Smooth muscle cell (in vitro differentiated cells): Measurements from ENCODE around the gene PRICKLE2. TPM values are rescaled to one million over a fixed set of nuclear protein-coding genes. Genes with fewer than 3 reads are reported as not detected.

Experiments
- DNase-seq: peaks from one replicate; lab custom pipeline; 2025; ENCODE audit not compliant: unreplicated experiment; lab: John Stamatoyannopoulos, UW
- H2AFZ ChIP-seq: fragments of 200-600 bp; sonication (generic); 2 replicates; pipeline ENCODE4 v1.6.0; 2016; ENCODE audit warnings: antibody characterized with exemption, low read depth, mild to moderate bottlenecking
- H3F3A ChIP-seq: fragments of 200-600 bp; sonication (generic); 2 replicates; pipeline ENCODE4 v1.6.0; 2017; ENCODE audit warnings: antibody characterized with exemption, low read depth
- H3K27ac ChIP-seq: fragments of 200-600 bp; sonication (generic); 2 replicates; pipeline ENCODE4 v1.5.1; 2016; ENCODE audit warnings: low read depth, mild to moderate bottlenecking
- H3K27me3 ChIP-seq: fragments of 200-600 bp; sonication (generic); 2 replicates; pipeline ENCODE4 v1.6.1; 2016; ENCODE audit warnings: low read depth, mild to moderate bottlenecking
- H3K36me3 ChIP-seq: fragments of 200-600 bp; sonication (generic); 2 replicates; pipeline ENCODE4 v1.5.1; 2016; ENCODE audit warnings: low read depth
- H3K4me1 ChIP-seq: fragments of 200-600 bp; sonication (generic); 2 replicates; pipeline ENCODE4 v1.5.1; 2016; ENCODE audit warnings: low read depth
- H3K4me2 ChIP-seq: fragments of 200-600 bp; sonication (generic); 2 replicates; pipeline ENCODE4 v1.6.0; 2016; ENCODE audit warnings: mild to moderate bottlenecking
- H3K4me3 ChIP-seq: fragments of 200-600 bp; sonication (generic); 2 replicates; pipeline ENCODE4 v1.5.1; 2016; ENCODE audit warnings: mild to moderate bottlenecking
- H3K79me2 ChIP-seq: fragments of 200-600 bp; sonication (generic); 2 replicates; pipeline ENCODE4 v1.6.0; 2016; ENCODE audit warnings: low read depth, mild to moderate bottlenecking
- H3K9ac ChIP-seq: fragments of 200-600 bp; sonication (generic); 2 replicates; pipeline ENCODE4 v1.6.0; 2016; ENCODE audit warnings: low read depth
- H3K9me3 ChIP-seq: fragments of 200-600 bp; sonication (generic); replicated peaks from 2 replicates; pipeline ENCODE4 v1.5.1; 2016; ENCODE audit warnings: low read depth
- H4K20me1 ChIP-seq: fragments of 200-600 bp; sonication (generic); 2 replicates; pipeline ENCODE4 v1.6.0; 2016; ENCODE audit warnings: low read depth
- CTCF ChIP-seq: fragments of 200-600 bp; sonication (generic); IDR thresholded peaks from 2 replicates; pipeline ENCODE4 v1.5.1; 2017; ENCODE audit warnings: borderline replicate concordance, mild to moderate bottlenecking, antibody characterized with exemption; ENCODE audit not compliant: insufficient read depth, poor library complexity, severe bottlenecking
- WGBS: methylation state at CpG from one replicate; pipeline ENCODE4 v1.1.7; 2016; ENCODE audit warnings: low lambda C conversion rate; 5-methylcytosine and 5-hydroxymethylcytosine counted together
- polyA plus RNA-seq: library from polyadenylated mRNA; unstranded; fragments of >200 nt; fragmentation: Nextera tagmentation; extraction: Ambion mirVana; gene quantifications from 2 replicates; pipeline ENCODE4 v1.2.1, GENCODE V29; 2016
- total RNA-seq: library from RNA; depleted of rRNA; stranded (reverse); fragments of >200 nt; gene quantifications from 2 replicates; pipeline ENCODE4 v1.2.3, GENCODE V29; 2014

The PRICKLE2 gene
- total and polyA plus RNA-seq, 2 experiments from 2014 or later, result 7.8 to 49.9 TPM

- peak overlapping the region; percentile 76 for H3K4me2 ChIP-seq
- H3K27me3 ChIP-seq, result no peaks in the 10 kb centered on the region
- peaks cover 97% of the 10 kb centered on the region for H3K79me2 ChIP-seq
- H3K36me3 ChIP-seq, result no peaks in the 10 kb centered on the region
- no peaks in the 10 kb centered on the region for H3K9me3 ChIP-seq
- H3K9ac ChIP-seq, result peak overlapping the region; percentile 79
- H3K4me1 ChIP-seq, result peaks cover 59% of the 10 kb centered on the region
- H4K20me1 ChIP-seq, result peaks cover 85% of the 10 kb centered on the region
- H3K27ac ChIP-seq, result peak overlapping the region; percentile 92
- no peaks in the 10 kb centered on the region for H3F3A ChIP-seq
- no peak overlapping the region for H2AFZ ChIP-seq
- peak overlapping the region; percentile 25 for H3K4me3 ChIP-seq
- no peak for DNase-seq
- TF ChIP-seq CTCF, result no peak
- 86% methylated on average over 9 of the region's 9 CpGs for WGBS
Measured at GRCh38 chr3:64223791-64224745, 1.2 kb downstream of the PRICKLE2 start.

GRCh38 chr3:64222501-64223111 lies 2.7 kb downstream of the PRICKLE2 start:
- Histone ChIP-seq H3K27ac (no peak overlapping the region), H3K4me2 (peak overlapping the region; percentile 76), H3K4me1 (peaks cover 59% of the 10 kb centered on the region), H3K79me2 (peaks cover 98% of the 10 kb centered on the region), H3K36me3 (no peaks in the 10 kb centered on the region), H3K27me3 (no peaks in the 10 kb centered on the region), H3K9me3 (no peaks in the 10 kb centered on the region), H3K9ac (no peak overlapping the region), H2AFZ (no peak overlapping the region), H4K20me1 (peaks cover 87% of the 10 kb centered on the region), H3K4me3 (no peak overlapping the region), H3F3A (no peaks in the 10 kb centered on the region)
- no peak for TF ChIP-seq CTCF
- no peak for DNase-seq
- 92% methylated on average over 3 of the region's 3 CpGs for WGBS

- Histone ChIP-seq H3K9ac (no peak overlapping the region), H3K36me3 (no peaks in the 10 kb centered on the region), H3K27me3 (no peaks in the 10 kb centered on the region), H4K20me1 (peaks cover 87% of the 10 kb centered on the region), H3K4me3 (no peak overlapping the region), H3F3A (no peaks in the 10 kb centered on the region), H2AFZ (no peak overlapping the region), H3K4me1 (peaks cover 67% of the 10 kb centered on the region), H3K27ac (peak overlapping the region; percentile 73), H3K9me3 (no peaks in the 10 kb centered on the region), H3K4me2 (peak overlapping the region; percentile 18), H3K79me2 (peaks cover 98% of the 10 kb centered on the region)
- peak; percentile 21 for TF ChIP-seq CTCF
- DNase-seq, result no peak
- 91% methylated on average over 6 of the region's 6 CpGs for WGBS
Measured at GRCh38 chr3:64221571-64222257, 3.6 kb downstream of the PRICKLE2 start.
